Fibroblast of lung (primary cell): ENCODE results near the gene YKT6.

ENCODE experiments used
- EZH2 ChIP-seq: IDR thresholded peaks from 2 replicates; pipeline ENCODE4 v1.5.1; 2012; ENCODE audit warnings: low read length, control low read depth, mild to moderate bottlenecking; ENCODE audit errors: missing control alignments
- TF ChIP-seq, protein P1 (sequence below), 2 donors: IDR thresholded peaks in 1 of 2; conservative IDR thresholded peaks in 1 of 2; 1 replicate in 1 of 2; 2 replicates in 1 of 2; pipeline ENCODE4 v1.5.1; 2011 to 2012; ENCODE audit warnings: low read length in 2 of 2, control low read depth in 1 of 2, inconsistent platforms in 1 of 2, low read depth in 1 of 2, mild to moderate bottlenecking in 1 of 2

DNA sequence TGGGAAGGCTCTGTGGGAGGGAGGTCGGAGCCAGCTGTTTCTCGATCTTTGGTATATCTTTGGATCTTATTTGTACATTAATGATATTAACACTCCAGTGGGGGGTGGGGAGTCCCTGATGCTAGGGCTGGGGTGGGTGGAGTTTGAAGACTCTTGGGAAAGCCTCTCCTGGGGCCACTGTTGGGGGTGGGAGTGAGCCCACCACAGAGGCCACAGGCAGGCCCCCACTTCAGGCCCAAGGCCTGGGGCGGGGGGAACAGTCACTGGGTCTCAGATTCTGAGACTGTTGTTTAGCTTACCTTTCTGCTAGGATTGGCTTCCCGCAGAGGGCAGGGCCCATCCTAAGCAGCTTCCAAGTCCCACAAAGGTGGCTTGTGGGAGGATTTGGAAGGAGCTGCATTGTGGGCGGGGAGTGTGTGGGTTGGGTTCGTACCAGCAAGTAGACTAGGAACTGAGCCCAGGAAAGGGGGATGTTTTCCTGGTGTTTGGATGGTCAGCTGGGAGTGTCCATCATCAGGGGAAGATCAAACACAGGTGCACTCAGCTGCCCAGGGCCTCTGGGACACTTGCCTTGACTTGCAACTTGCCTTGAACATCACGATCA lies 11.9 kb downstream of the YKT6 start:
- TF ChIP-seq, protein P1, sequence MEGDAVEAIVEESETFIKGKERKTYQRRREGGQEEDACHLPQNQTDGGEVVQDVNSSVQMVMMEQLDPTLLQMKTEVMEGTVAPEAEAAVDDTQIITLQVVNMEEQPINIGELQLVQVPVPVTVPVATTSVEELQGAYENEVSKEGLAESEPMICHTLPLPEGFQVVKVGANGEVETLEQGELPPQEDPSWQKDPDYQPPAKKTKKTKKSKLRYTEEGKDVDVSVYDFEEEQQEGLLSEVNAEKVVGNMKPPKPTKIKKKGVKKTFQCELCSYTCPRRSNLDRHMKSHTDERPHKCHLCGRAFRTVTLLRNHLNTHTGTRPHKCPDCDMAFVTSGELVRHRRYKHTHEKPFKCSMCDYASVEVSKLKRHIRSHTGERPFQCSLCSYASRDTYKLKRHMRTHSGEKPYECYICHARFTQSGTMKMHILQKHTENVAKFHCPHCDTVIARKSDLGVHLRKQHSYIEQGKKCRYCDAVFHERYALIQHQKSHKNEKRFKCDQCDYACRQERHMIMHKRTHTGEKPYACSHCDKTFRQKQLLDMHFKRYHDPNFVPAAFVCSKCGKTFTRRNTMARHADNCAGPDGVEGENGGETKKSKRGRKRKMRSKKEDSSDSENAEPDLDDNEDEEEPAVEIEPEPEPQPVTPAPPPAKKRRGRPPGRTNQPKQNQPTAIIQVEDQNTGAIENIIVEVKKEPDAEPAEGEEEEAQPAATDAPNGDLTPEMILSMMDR (conservative IDR thresholded peaks at IDR 0.05 in 1 of 2, IDR thresholded peaks at IDR 0.05 in 1 of 2; ENCODE audit: low read depth in 1 of 2, low read length in 2 of 2): no peak
- no peak for TF ChIP-seq EZH2
